ENCODE measurements around the gene EFHD1.
"Not testable (repeated sequence)": the region's sequence is repeated elsewhere in the genome, so short reads cannot be mapped to it uniquely, and the experiment has no call there.

EFHD1 gene

GRCh38 chr2:232629129-232629475 lies 4.3 kb upstream of the EFHD1 start:
- DNase-seq (ENCODE audit: low spot score): no peak

GRCh38 chr2:232632229-232632903 lies 1.0 kb upstream of the EFHD1 start:
- no peak for DNase-seq (ENCODE audit: low spot score)
- H3K27ac ChIP-seq: peak overlapping the region; percentile 90 to 94
- TF ChIP-seq CTCF (IDR thresholded peaks at IDR 0.05): no peak
- peak overlapping the region; percentile 82 for H3K4me3 ChIP-seq

More at GRCh38 chr2:232629129-232629475, 4.3 kb upstream of the EFHD1 start:
- Histone ChIP-seq H3K4me3 (peak overlapping the region; percentile 8), H3K27ac (peak overlapping the region; percentile 67 to 89)
- no peak for TF ChIP-seq CTCF (IDR thresholded peaks at IDR 0.05)

- H3K4me3 ChIP-seq: peak overlapping the region; percentile 82
- DNase-seq (ENCODE audit: low spot score): peak; percentile 93
- H3K27ac ChIP-seq: peak overlapping the region; percentile 90 to 94
- TF ChIP-seq CTCF (IDR thresholded peaks at IDR 0.05): no peak
These were observed 446 bp upstream of the EFHD1 start for GRCh38 chr2:232632904-232633412.

- Histone ChIP-seq H3K27ac (peak overlapping the region; percentile 90 to 94), H3K4me3 (peak overlapping the region; percentile 82)
- DNase-seq (ENCODE audit: low spot score): peak; percentile 90
- no peak for TF ChIP-seq CTCF (IDR thresholded peaks at IDR 0.05)
These were observed 1.1 kb downstream of the EFHD1 start for GRCh38 chr2:232634206-232635150.

GRCh38 chr2:232635376-232635775 lies 2.0 kb downstream of the EFHD1 start:
- Histone ChIP-seq H3K27ac (peak overlapping the region; percentile 90 to 94), H3K4me3 (peak overlapping the region; percentile 82)
- DNase-seq (ENCODE audit: low spot score): not testable (repeated sequence)

GRCh38 chr2:232635820-232636219 lies 2.4 kb downstream of the EFHD1 start:
- Histone ChIP-seq H3K4me3 (peak overlapping the region; percentile 82), H3K27ac (peak overlapping the region; percentile 90 to 94)
- no peak for TF ChIP-seq CTCF (IDR thresholded peaks at IDR 0.05)
- no peak for DNase-seq (ENCODE audit: low spot score)

- DNase-seq (ENCODE audit: low spot score): no peak
- H3K4me3 ChIP-seq: peak overlapping the region; percentile 82
- no peak for TF ChIP-seq CTCF (IDR thresholded peaks at IDR 0.05)
- H3K27ac ChIP-seq: peak overlapping the region; percentile 11 to 94
These were observed 3.5 kb downstream of the EFHD1 start for GRCh38 chr2:232636788-232637420.

Measured in coronary artery (tissue), 2 donors.